Tibial nerve (tissue), 4 donors: Measurements from ENCODE around the gene MPC1. TPM values are rescaled to one million over a fixed set of nuclear protein-coding genes. Genes with fewer than 3 reads are reported as not detected.

Experiments used
- DNase-seq, 2 donors: peaks; one replicate each; pipeline ENCODE4 v3.0.0-alpha.2; 2019; ENCODE audit warnings: low spot score in 2 of 2
- H3K27ac ChIP-seq, 4 donors: fragments of 200-600 bp; sonication (generic) in 3 of 4; one replicate each; pipeline ENCODE4 v1.5.1; 2017 to 2019; ENCODE audit warnings: mild to moderate bottlenecking in 1 of 4
- H3K27me3 ChIP-seq, 2 donors: fragments of 200-600 bp; sonication (generic) in 1 of 2; one replicate each; pipeline versions ENCODE4 v1.5.1 to v1.6.0; 2017 to 2019
- H3K36me3 ChIP-seq, 3 donors: fragments of 200-600 bp; sonication (generic); one replicate each; pipeline ENCODE4 v1.5.1; 2018 to 2019
- H3K4me1 ChIP-seq, 4 donors: fragments of 200-600 bp; sonication (generic) in 3 of 4; one replicate each; pipeline ENCODE4 v1.5.1; 2017 to 2019
- H3K4me3 ChIP-seq, 4 donors: fragments of 200-600 bp; sonication (generic) in 3 of 4; one replicate each; pipeline ENCODE4 v1.5.1; 2017 to 2019; ENCODE audit warnings: mild to moderate bottlenecking in 1 of 4, moderate library complexity in 1 of 4
- H3K9me3 ChIP-seq, 4 donors: fragments of 200-600 bp; sonication (generic) in 3 of 4; one replicate each; pipeline ENCODE4 v1.5.1; 2017 to 2019
- CTCF ChIP-seq, 5 experiments: fragments of 200-600 bp in 3 of 5; fragments of 450-650 bp in 2 of 5; sonication (generic) in 3 of 5; IDR thresholded peaks; one replicate each; pipeline ENCODE4 v1.5.1; 2016 to 2019; ENCODE audit warnings: antibody characterized with exemption in 5 of 5, mild to moderate bottlenecking in 3 of 5, moderate library complexity in 2 of 5
- EP300 ChIP-seq, 2 donors: sonication (generic); formaldehyde crosslinking; IDR thresholded peaks; one replicate each; pipeline ENCODE4 v1.6.1; 2017; ENCODE audit warnings: antibody characterized with exemption in 2 of 2, mild to moderate bottlenecking in 1 of 2
- POLR2A ChIP-seq, 2 donors: fragments of 450-650 bp; IDR thresholded peaks; one replicate each; pipeline ENCODE4 v1.6.1; 2017; ENCODE audit warnings: antibody characterized with exemption in 2 of 2, mild to moderate bottlenecking in 2 of 2, moderate library complexity in 2 of 2
- WGBS, 2 donors: methylation state at CpG; one replicate each; pipeline ENCODE4 v1.1.5; 2018; 5-methylcytosine and 5-hydroxymethylcytosine counted together
- total RNA-seq, 4 donors: library from RNA; depleted of rRNA; stranded (reverse); fragments of >200 nt; gene quantifications; one replicate each; pipeline ENCODE4 v1.1.0, GENCODE V29; 2016

The MPC1 gene
- total RNA-seq, 4 donors from 2014 or later: 29.8 to 70.1 (median 53.7) TPM

- Histone ChIP-seq H3K4me3 (no peak overlapping the region), H3K27me3 (no peaks in the 10 kb centered on the region), H3K9me3 (no peaks in the 10 kb centered on the region), H3K4me1 (peaks cover 0 to 22% (median 6%) of the 10 kb centered on the region in 4 donors), H3K36me3 (no peaks in the 10 kb centered on the region), H3K27ac (no peak overlapping the region)
- TF ChIP-seq CTCF (IDR thresholded peaks at IDR 0.05): no peak
- TF ChIP-seq EP300 (IDR thresholded peaks at IDR 0.05): no peak
- no peak for TF ChIP-seq POLR2A (IDR thresholded peaks at IDR 0.05)
- whole genome bisulfite sequencing, 2 donors: 45 to 49% methylated on average over 2 of the region's 2 CpGs
- no peak for DNase-seq
These were observed 5.0 kb downstream of the MPC1 start for GRCh38 chr6:166377721-166378120.

GRCh38 chr6:166375013-166375412, 7.7 kb downstream of the MPC1 start:
- H3K9me3 ChIP-seq: no peaks in the 10 kb centered on the region
- 92 to 95% methylated on average over 1 of the region's 1 CpG for WGBS, 2 donors
- H3K27ac ChIP-seq: no peak overlapping the region

GRCh38 chr6:166370489-166370888, 12.3 kb downstream of the MPC1 start:
- no peak for TF ChIP-seq CTCF (IDR thresholded peaks at IDR 0.05)
- no peak for TF ChIP-seq POLR2A (IDR thresholded peaks at IDR 0.05)
- TF ChIP-seq EP300 (IDR thresholded peaks at IDR 0.05): no peak
- Histone ChIP-seq H3K4me1 (no peaks in the 10 kb centered on the region), H3K27me3 (no peaks in the 10 kb centered on the region), H3K27ac (no peak overlapping the region), H3K9me3 (no peaks in the 10 kb centered on the region), H3K4me3 (no peak overlapping the region), H3K36me3 (peaks cover 0 to 31% (median 0%) of the 10 kb centered on the region in 3 donors)
- WGBS, 2 donors: 86 to 96% methylated on average over 3 of the region's 3 CpGs
- no peak for DNase-seq

More at GRCh38 chr6:166375013-166375412, 7.7 kb downstream of the MPC1 start:
- no peak overlapping the region for H3K4me3 ChIP-seq
- H3K4me1 ChIP-seq: peaks cover 0 to 8% (median 0%) of the 10 kb centered on the region in 4 donors
- TF ChIP-seq CTCF (IDR thresholded peaks at IDR 0.05) (no peak), EP300 (IDR thresholded peaks at IDR 0.05) (no peak), POLR2A (IDR thresholded peaks at IDR 0.05) (no peak)
- H3K36me3 ChIP-seq: peaks cover 0 to 3% (median 0%) of the 10 kb centered on the region in 3 donors
- no peaks in the 10 kb centered on the region for H3K27me3 ChIP-seq
- no peak for DNase-seq

- DNase-seq: no peak
- no peaks in the 10 kb centered on the region for H3K9me3 ChIP-seq
- no peaks in the 10 kb centered on the region for H3K27me3 ChIP-seq
- no peaks in the 10 kb centered on the region for H3K4me1 ChIP-seq
- TF ChIP-seq CTCF (IDR thresholded peaks at IDR 0.05) (no peak), POLR2A (IDR thresholded peaks at IDR 0.05) (no peak), EP300 (IDR thresholded peaks at IDR 0.05) (no peak)
- H3K4me3 ChIP-seq: no peak overlapping the region
- WGBS, 2 donors: 42 to 60% methylated on average over 3 of the region's 3 CpGs
- H3K27ac ChIP-seq: no peak overlapping the region
- peaks cover 0 to 31% (median 0%) of the 10 kb centered on the region in 3 donors for H3K36me3 ChIP-seq
These were observed 13.0 kb downstream of the MPC1 start for GRCh38 chr6:166369782-166370181.

GRCh38 chr6:166366921-166367320, 15.8 kb downstream of the MPC1 start:
- Histone ChIP-seq H3K4me1 (no peaks in the 10 kb centered on the region), H3K27ac (no peak overlapping the region), H3K9me3 (no peaks in the 10 kb centered on the region), H3K36me3 (peaks cover 0 to 57% (median 0%) of the 10 kb centered on the region in 3 donors), H3K27me3 (no peaks in the 10 kb centered on the region), H3K4me3 (no peak overlapping the region)
- TF ChIP-seq EP300 (IDR thresholded peaks at IDR 0.05): no peak
- TF ChIP-seq CTCF (IDR thresholded peaks at IDR 0.05): no peak
- TF ChIP-seq POLR2A (IDR thresholded peaks at IDR 0.05): no peak
- no peak for DNase-seq
- WGBS, 2 donors: 82 to 84% methylated on average over 3 of the region's 3 CpGs
